ENCODE measurements around the gene C5AR1. TPM values are rescaled to one million over a fixed set of nuclear protein-coding genes. Genes with fewer than 3 reads are reported as not detected.
"Not testable (repeated sequence)": the region's sequence is repeated elsewhere in the genome, so short reads cannot be mapped to it uniquely, and the experiment has no call there.

The C5AR1 gene
- total RNA-seq, 1 experiment from 2014 or later = 6.2 TPM

GRCh38 chr19:47344425-47344824 lies 34.8 kb downstream of the C5AR1 start:
- Mint-ChIP-seq H3K4me1 (ENCODE audit: low read depth, unreplicated experiment) (peaks cover 3% of the 10 kb centered on the region), H3K27ac (ENCODE audit: unreplicated experiment) (no peak overlapping the region), H3K27me3 (ENCODE audit: unreplicated experiment) (peaks cover 10% of the 10 kb centered on the region), H3K9me3 (ENCODE audit: low read depth, unreplicated experiment) (no peaks in the 10 kb centered on the region), H3K4me3 (ENCODE audit: low read depth, unreplicated experiment) (no peak overlapping the region), H3K36me3 (ENCODE audit: insufficient read depth, unreplicated experiment) (peaks cover 10% of the 10 kb centered on the region)
- no peak for TF ChIP-seq CTCF (IDR thresholded peaks at IDR 0.05; ENCODE audit: unreplicated experiment)
- CTCF ChIA-PET = interaction anchor here (0.8 kb wide), 1 partner anchor 506 kb away, joined by 5 read pairs; no protein-coding TSS in a partner anchor
- intact Hi-C loops (cut with micrococcal nuclease; ENCODE audit: unreplicated experiment) = no loop called here
- DNase-seq = no peak
- no TSS peak for BruUV-seq (replicated peaks)

GRCh38 chr19:47346024-47346423 lies 36.4 kb downstream of the C5AR1 start:
- intact Hi-C loops (cut with micrococcal nuclease; ENCODE audit: unreplicated experiment); CTCF ChIA-PET; H3K27ac Mint-ChIP-seq (ENCODE audit: unreplicated experiment); H3K9me3 Mint-ChIP-seq (ENCODE audit: low read depth, unreplicated experiment); DNase-seq; H3K27me3 Mint-ChIP-seq (ENCODE audit: unreplicated experiment); BruUV-seq (replicated peaks); H3K4me3 Mint-ChIP-seq (ENCODE audit: low read depth, unreplicated experiment): not testable (repeated sequence)
- peaks cover 19% of the 10 kb centered on the region for H3K4me1 Mint-ChIP-seq (ENCODE audit: low read depth, unreplicated experiment)
- H3K36me3 Mint-ChIP-seq (ENCODE audit: insufficient read depth, unreplicated experiment) = peaks cover 24% of the 10 kb centered on the region

GRCh38 chr19:47348819-47349795 lies 39.4 kb downstream of the C5AR1 start, which contains the start of gene DHX34:
Gene DHX34 (plus strand): TSS chr19:47349315. CDS start chr19:47353031, 3,716 bp downstream.
- BruUV-seq (replicated peaks) = no TSS peak
- DNase-seq = peak; percentile 99
- CTCF ChIA-PET = interaction anchor here (0.5 to 1.7 kb wide), 25 partner anchors 9 to 836 kb away, joined by 3 to 10 read pairs (median 4); partner anchors contain the start of genes CCDC9, INAFM1, KPTN and MEIS3
- Mint-ChIP-seq H3K9me3 (ENCODE audit: low read depth, unreplicated experiment) (no peaks in the 10 kb centered on the region), H3K27ac (ENCODE audit: unreplicated experiment) (peak within 1 kb of the TSS; percentile 71), H3K4me1 (ENCODE audit: low read depth, unreplicated experiment) (peaks cover 36% of the 10 kb centered on the region), H3K27me3 (ENCODE audit: unreplicated experiment) (no peaks in the 10 kb centered on the region), H3K4me3 (ENCODE audit: low read depth, unreplicated experiment) (peak within 1 kb of the TSS; percentile 80), H3K36me3 (ENCODE audit: insufficient read depth, unreplicated experiment) (peaks cover 38% of the 10 kb centered on the region)
- peak; percentile 98 for TF ChIP-seq CTCF (IDR thresholded peaks at IDR 0.05; ENCODE audit: unreplicated experiment)
- intact Hi-C loops (cut with micrococcal nuclease; ENCODE audit: unreplicated experiment) = no loop called here

- intact Hi-C loops (cut with micrococcal nuclease; ENCODE audit: unreplicated experiment) = no loop called here
- Mint-ChIP-seq H3K27ac (ENCODE audit: unreplicated experiment) (no peak overlapping the region), H3K9me3 (ENCODE audit: low read depth, unreplicated experiment) (no peaks in the 10 kb centered on the region), H3K27me3 (ENCODE audit: unreplicated experiment) (no peaks in the 10 kb centered on the region), H3K4me1 (ENCODE audit: low read depth, unreplicated experiment) (peaks cover 36% of the 10 kb centered on the region), H3K4me3 (ENCODE audit: low read depth, unreplicated experiment) (no peak overlapping the region), H3K36me3 (ENCODE audit: insufficient read depth, unreplicated experiment) (peaks cover 53% of the 10 kb centered on the region)
- DNase-seq = no peak
- CTCF ChIA-PET = no interaction called here
- no TSS peak for BruUV-seq (replicated peaks)
- TF ChIP-seq CTCF (IDR thresholded peaks at IDR 0.05; ENCODE audit: unreplicated experiment) = no peak
These were observed 41.0 kb downstream of the C5AR1 start for GRCh38 chr19:47350630-47351029.

Measured in Calu3 (cell line).